Adrenal gland (tissue), 12 donors: ENCODE results near the gene MAST4. TPM values are rescaled to one million over a fixed set of nuclear protein-coding genes. Genes with fewer than 3 reads are reported as not detected.

ENCODE experiments used
- DNase-seq, 7 donors: peaks; one replicate each; pipeline ENCODE4 v3.0.0-alpha.2; 2019 to 2020
- H3K27ac ChIP-seq, 5 donors: fragments of 200-600 bp; sonication (generic) in 4 of 5; 1 replicate in 3 of 5; 2 replicates in 2 of 5; pipeline versions ENCODE4 v1.5.1 to v1.8.0; 2016 to 2020; ENCODE audit warnings: mild to moderate bottlenecking in 1 of 5
- H3K27me3 ChIP-seq: fragments of 200-600 bp; 2 replicates; pipeline ENCODE4 v1.8.0; 2021
- H3K36me3 ChIP-seq, 2 donors: fragments of 200-600 bp; replicated peaks in 1 of 2; 1 replicate in 1 of 2; 2 replicates in 1 of 2; pipeline versions ENCODE4 v1.5.1 to v1.8.0; 2018 to 2022
- H3K4me1 ChIP-seq, 2 donors: fragments of 200-600 bp; replicated peaks in 1 of 2; 1 replicate in 1 of 2; 2 replicates in 1 of 2; pipeline versions ENCODE4 v1.5.1 to v1.8.0; 2018 to 2021
- H3K4me3 ChIP-seq, 4 donors: fragments of 200-600 bp; sonication (generic) in 3 of 4; one replicate each; pipeline ENCODE4 v1.5.1; 2016 to 2018
- H3K9me3 ChIP-seq, 3 donors: fragments of 200-600 bp; sonication (generic) in 1 of 3; replicated peaks in 1 of 3; 1 replicate in 2 of 3; 2 replicates in 1 of 3; pipeline versions ENCODE4 v1.5.1 to v1.8.0; 2016 to 2021
- CTCF ChIP-seq, 6 experiments: fragments of 450-650 bp in 4 of 6; fragments of 200-600 bp in 2 of 6; sonication (generic) in 1 of 6; IDR thresholded peaks; 1 replicate in 5 of 6; 2 replicates in 1 of 6; pipeline versions ENCODE4 v1.5.1 to v1.8.0; 2016 to 2021; ENCODE audit warnings: antibody characterized with exemption in 6 of 6, mild to moderate bottlenecking in 2 of 6, moderate library complexity in 1 of 6
- POLR2A ChIP-seq, 2 donors: fragments of 450-650 bp; IDR thresholded peaks; one replicate each; pipeline ENCODE4 v1.6.1; 2017; ENCODE audit warnings: antibody characterized with exemption in 2 of 2, mild to moderate bottlenecking in 2 of 2, moderate library complexity in 1 of 2
- WGBS, 4 donors: extraction: QIAGEN DNeasy Blood & Tissue Kit in 2 of 4; methylation state at CpG; one replicate each; pipeline versions ENCODE4 v1.1.5 to v1.1.7; 2013 to 2017; 5-methylcytosine and 5-hydroxymethylcytosine counted together
- intact Hi-C, 2 donors: fragments of 100-400 bp; cut with DNase I; formaldehyde crosslinking; loops; one replicate each; pipeline versions ENCODE4 v1.14.1 to v1.15.0; 2022 to 2023
- polyA plus RNA-seq, 3 donors: library from polyadenylated mRNA; stranded (reverse); fragments of 200-250 nt in 2 of 3; fragments of 350-450 nt in 1 of 3; fragmentation: Illumina TruSeq in 1 of 3; extraction: RNeasy Lipid Tissue Mini Kit (QIAGEN cat#74804) in 1 of 3; gene quantifications; one replicate each; pipeline ENCODE4 v1.2.3, GENCODE V29; 2013 to 2014
- total RNA-seq, 9 donors: library from RNA; depleted of rRNA in 4 of 9; stranded (reverse); fragments of >200 nt in 4 of 9; fragments of 120-200 nt in 1 of 9; fragmentation: NEBNext Ultra II Directional in 1 of 9; extraction: Animal tissue kit (Norgen Biotek cat#: 25700) in 1 of 9; gene quantifications; one replicate each; pipeline versions ENCODE4 v1.1.0 to v1.2.4, GENCODE V29; 2013 to 2023
- donor health status: healthy with polysubstance abuse.
- donor health status: Bipolar disorder and iron deficiency.
- donor health status: DM: yes; HTN: yes; CAD: no.
- donor health status: DM: no; HTN: no; CAD: no.
- donor health status: DM: no; HTN: no; CAD: no.
- donor health status: DM: yes; HTN: yes; CAD: no.

MAST4 gene
- total and polyA plus RNA-seq, 12 donors, result 12.3 to 95.0 (median 42.8) TPM

- Histone ChIP-seq H3K27ac (no peak overlapping the region), H3K9me3 (no peaks in the 10 kb centered on the region), H3K4me3 (no peak overlapping the region), H3K36me3 (peaks cover 0 to 32% of the 10 kb centered on the region in 2 donors), H3K4me1 (no peaks in the 10 kb centered on the region), H3K27me3 (no peaks in the 10 kb centered on the region)
- no peak for DNase-seq
- TF ChIP-seq CTCF (IDR thresholded peaks at IDR 0.05), result no peak
- no peak for TF ChIP-seq POLR2A (IDR thresholded peaks at IDR 0.05)
- intact Hi-C loops, result loop anchor here in 1 of 2 donors (10.0 kb wide), 1 partner anchor 137 kb away; no protein-coding TSS in a partner anchor
Observed at GRCh38 chr5:67141644-67142043, 545.5 kb downstream of the MAST4 start.

- Histone ChIP-seq H3K27me3 (no peaks in the 10 kb centered on the region), H3K36me3 (peaks cover 0 to 32% of the 10 kb centered on the region in 2 donors), H3K27ac (no peak overlapping the region), H3K4me1 (no peaks in the 10 kb centered on the region), H3K4me3 (no peak overlapping the region), H3K9me3 (no peaks in the 10 kb centered on the region)
- TF ChIP-seq POLR2A (IDR thresholded peaks at IDR 0.05), result no peak
- TF ChIP-seq CTCF (IDR thresholded peaks at IDR 0.05), result no peak
- intact Hi-C loops, result loop anchor here in 1 of 2 donors (10.0 kb wide), 1 partner anchor 138 kb away; no protein-coding TSS in a partner anchor
- DNase-seq, result peak in 6 of 7 donors; percentile 37 to 64 (median 48)
- 69 to 88% (median 70%) methylated on average over 8 of the region's 8 CpGs for WGBS, 4 donors
Observed at GRCh38 chr5:67142816-67143215, 546.6 kb downstream of the MAST4 start.

GRCh38 chr5:67143549-67143948 is 547.4 kb downstream of the MAST4 start:
- Histone ChIP-seq H3K4me1 (no peaks in the 10 kb centered on the region), H3K36me3 (peaks cover 0 to 32% of the 10 kb centered on the region in 2 donors), H3K4me3 (no peak overlapping the region), H3K27ac (no peak overlapping the region), H3K9me3 (no peaks in the 10 kb centered on the region), H3K27me3 (no peaks in the 10 kb centered on the region)
- no peak for DNase-seq
- intact Hi-C loops, result loop anchor here in 1 of 2 donors (10.0 kb wide), 1 partner anchor 139 kb away; no protein-coding TSS in a partner anchor
- TF ChIP-seq POLR2A (IDR thresholded peaks at IDR 0.05) (no peak), CTCF (IDR thresholded peaks at IDR 0.05) (no peak)
- 94 to 98% (median 97%) methylated on average over 2 of the region's 2 CpGs for WGBS, 4 donors

GRCh38 chr5:67144183-67144639 is 548.0 kb downstream of the MAST4 start:
- intact Hi-C loops, result loop anchor here in 1 of 2 donors (10.0 kb wide), 1 partner anchor 139 kb away; no protein-coding TSS in a partner anchor
- TF ChIP-seq CTCF (IDR thresholded peaks at IDR 0.05) (no peak), POLR2A (IDR thresholded peaks at IDR 0.05) (no peak)

More at GRCh38 chr5:67144183-67144639, 548.0 kb downstream of the MAST4 start:
- Histone ChIP-seq H3K27me3 (no peaks in the 10 kb centered on the region), H3K9me3 (no peaks in the 10 kb centered on the region), H3K4me3 (no peak overlapping the region), H3K36me3 (peaks cover 0 to 32% of the 10 kb centered on the region in 2 donors), H3K27ac (no peak overlapping the region), H3K4me1 (no peaks in the 10 kb centered on the region)
- no peak for DNase-seq
- 90 to 100% (median 93%) methylated on average over 2 of the region's 2 CpGs for WGBS, 4 donors
